ENCODE results near the gene MRPL52. TPM values are rescaled to one million over a fixed set of nuclear protein-coding genes. Genes with fewer than 3 reads are reported as not detected.
"Not testable (repeated sequence)": the region's sequence is repeated elsewhere in the genome, so short reads cannot be mapped to it uniquely, and the experiment has no call there.

Gene MRPL52
- total RNA-seq, 2 donors from 2014 or later: 29.3 to 45.1 TPM

DNA sequence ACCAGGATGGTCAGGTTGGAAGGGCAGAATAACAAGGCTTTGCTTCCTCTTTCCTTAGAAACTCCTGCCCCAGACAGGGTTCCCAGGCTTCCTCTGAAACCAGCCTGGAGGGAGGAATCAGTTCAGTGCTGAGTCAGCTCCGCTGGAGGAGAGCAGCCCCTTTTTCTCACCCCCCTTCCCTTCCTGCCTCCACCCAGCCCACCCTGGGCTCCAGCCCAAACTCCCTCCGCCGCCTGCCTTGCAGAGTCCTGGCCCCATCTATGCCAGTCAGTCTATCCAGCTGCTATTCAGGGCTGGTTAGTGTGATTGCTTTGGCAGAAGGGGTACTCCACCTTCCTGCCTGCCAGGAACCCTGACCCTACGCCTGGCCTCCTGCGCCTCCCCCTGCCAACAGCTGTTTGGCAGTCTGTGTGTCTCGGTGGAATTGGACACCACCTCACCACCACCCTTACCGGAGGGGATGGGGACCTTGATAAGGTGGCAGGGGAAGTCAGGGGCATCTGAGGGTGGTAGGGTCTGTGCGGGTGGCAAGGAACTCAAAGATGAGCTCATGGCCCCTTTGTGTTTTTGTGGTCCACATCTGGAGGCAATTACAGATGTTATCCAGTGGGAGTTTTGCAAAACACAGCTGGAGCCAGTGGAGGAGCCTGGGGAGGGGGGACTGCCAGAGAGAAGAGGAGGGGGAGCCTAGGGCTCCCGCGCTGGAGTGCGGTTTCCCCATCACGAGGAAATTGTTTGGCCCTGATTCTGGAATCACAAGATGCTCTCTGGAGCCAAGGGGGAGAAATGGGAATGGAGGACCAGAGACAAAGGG is 18.9 kb downstream of the MRPL52 start:
- H3K27me3 ChIP-seq: no peaks in the 10 kb centered on the region
- peaks cover 28% of the 10 kb centered on the region for H3K4me1 ChIP-seq
- H3K27ac ChIP-seq: peak overlapping the region in 2 of 4 donors; percentile 46 to 65
- DNase-seq (peak in 3 of 4 donors; percentile 27 to 40 (median 35)), ATAC-seq (no peak)
- H3K9me3 ChIP-seq: no peaks in the 10 kb centered on the region
- no peak for TF ChIP-seq POLR2A (IDR thresholded peaks at IDR 0.05)
- TF ChIP-seq, protein P1, sequence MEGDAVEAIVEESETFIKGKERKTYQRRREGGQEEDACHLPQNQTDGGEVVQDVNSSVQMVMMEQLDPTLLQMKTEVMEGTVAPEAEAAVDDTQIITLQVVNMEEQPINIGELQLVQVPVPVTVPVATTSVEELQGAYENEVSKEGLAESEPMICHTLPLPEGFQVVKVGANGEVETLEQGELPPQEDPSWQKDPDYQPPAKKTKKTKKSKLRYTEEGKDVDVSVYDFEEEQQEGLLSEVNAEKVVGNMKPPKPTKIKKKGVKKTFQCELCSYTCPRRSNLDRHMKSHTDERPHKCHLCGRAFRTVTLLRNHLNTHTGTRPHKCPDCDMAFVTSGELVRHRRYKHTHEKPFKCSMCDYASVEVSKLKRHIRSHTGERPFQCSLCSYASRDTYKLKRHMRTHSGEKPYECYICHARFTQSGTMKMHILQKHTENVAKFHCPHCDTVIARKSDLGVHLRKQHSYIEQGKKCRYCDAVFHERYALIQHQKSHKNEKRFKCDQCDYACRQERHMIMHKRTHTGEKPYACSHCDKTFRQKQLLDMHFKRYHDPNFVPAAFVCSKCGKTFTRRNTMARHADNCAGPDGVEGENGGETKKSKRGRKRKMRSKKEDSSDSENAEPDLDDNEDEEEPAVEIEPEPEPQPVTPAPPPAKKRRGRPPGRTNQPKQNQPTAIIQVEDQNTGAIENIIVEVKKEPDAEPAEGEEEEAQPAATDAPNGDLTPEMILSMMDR (IDR thresholded peaks at IDR 0.05): no peak
- 58 to 65% methylated on average over 12 of the region's 12 CpGs for WGBS, 2 donors
- intact Hi-C loops (cut with DNase I): no loop called here
- H3K36me3 ChIP-seq (replicated peaks in 1 of 2; ENCODE audit: insufficient read depth in 1 of 2, low read depth in 2 of 2): peaks cover 7 to 12% of the 10 kb centered on the region in 2 donors
- H3K4me3 ChIP-seq: no peak overlapping the region

DNA sequence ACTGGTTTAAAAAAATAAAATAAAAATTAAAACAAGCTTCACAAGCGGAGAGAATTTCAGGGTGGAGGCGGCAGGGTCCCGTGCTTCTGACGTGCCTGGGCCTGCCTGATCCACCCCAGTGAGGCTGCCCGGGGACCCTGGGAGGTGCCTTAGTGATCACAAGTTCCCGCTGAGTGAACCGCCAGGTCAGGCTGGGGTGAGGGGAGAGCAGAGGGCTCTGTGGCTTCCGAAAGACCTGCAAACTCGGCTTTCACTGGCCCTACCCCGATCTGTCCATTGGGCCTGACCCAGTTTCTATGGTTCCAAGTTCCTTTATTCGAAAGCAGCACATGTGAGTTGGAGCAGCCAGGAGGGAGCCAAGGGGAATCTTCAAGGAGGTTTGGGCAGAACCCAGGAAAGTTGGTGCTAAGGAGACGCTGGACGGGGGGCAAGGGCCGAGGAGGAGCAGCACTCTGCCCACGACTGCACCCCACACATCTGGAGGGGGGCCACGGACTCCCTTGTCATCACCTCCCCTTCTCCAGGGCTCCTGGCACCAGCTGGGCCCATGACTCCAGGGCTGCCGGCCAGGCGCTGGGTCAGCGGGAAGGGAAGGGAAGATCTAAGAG is 19.6 kb downstream of the MRPL52 start:
- no peak for ATAC-seq
- H3K4me1 ChIP-seq: peaks cover 28% of the 10 kb centered on the region
- peak overlapping the region in 2 of 4 donors; percentile 65 to 79 for H3K27ac ChIP-seq
- intact Hi-C loops (cut with DNase I): no loop called here
- peak in 3 of 4 donors; percentile 23 to 33 (median 25) for DNase-seq
- no peaks in the 10 kb centered on the region for H3K9me3 ChIP-seq
- H3K27me3 ChIP-seq: no peaks in the 10 kb centered on the region
- no peak overlapping the region for H3K4me3 ChIP-seq
- WGBS, 2 donors: 87 to 91% methylated on average over 13 to 19 of the region's 19 CpGs
- no peak for TF ChIP-seq POLR2A (IDR thresholded peaks at IDR 0.05)
- TF ChIP-seq, protein P1 (IDR thresholded peaks at IDR 0.05): no peak
- peaks cover 7 to 12% of the 10 kb centered on the region in 2 donors for H3K36me3 ChIP-seq (replicated peaks in 1 of 2; ENCODE audit: insufficient read depth in 1 of 2, low read depth in 2 of 2)

DNA sequence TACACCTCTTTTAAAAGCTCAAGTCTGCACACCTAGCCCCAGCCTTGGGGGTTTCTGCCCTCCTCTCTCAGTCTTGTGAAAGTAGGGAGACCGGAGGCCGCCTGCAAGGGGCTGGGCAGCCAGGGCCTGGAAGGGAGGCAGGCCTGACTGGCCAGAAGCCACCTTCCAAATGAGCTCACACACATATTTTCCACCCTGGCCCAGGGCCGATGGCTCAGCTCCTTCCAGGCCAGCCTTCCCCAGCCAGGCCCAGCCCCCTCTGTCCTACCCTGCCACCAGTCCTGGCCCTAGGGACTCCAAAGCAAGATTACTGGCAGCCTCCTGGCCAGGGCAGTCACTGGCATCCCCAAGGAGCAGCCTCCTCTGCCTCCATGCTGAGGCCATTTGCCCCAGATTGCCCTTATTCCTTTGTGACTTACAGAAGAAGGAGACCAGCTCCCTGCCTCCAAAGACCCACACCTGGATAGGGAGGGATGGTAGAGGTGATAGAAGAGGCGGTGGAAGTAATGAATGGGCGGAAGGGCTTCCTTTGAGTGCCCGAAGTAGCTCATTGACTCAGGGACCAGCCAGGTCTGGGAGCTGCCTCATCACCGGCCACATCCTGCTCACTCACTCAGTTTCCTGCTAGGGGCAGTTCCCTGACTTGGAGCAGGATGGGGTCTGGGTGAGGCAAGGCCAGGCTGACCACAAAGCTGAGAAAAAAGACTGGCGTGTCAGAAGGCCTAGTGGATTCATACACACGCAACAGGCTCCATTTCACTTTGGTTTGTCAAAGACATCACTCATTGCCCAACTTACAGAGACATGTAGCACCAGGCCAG is 21.5 kb downstream of the MRPL52 start:
- TF ChIP-seq, protein P1 (IDR thresholded peaks at IDR 0.05): no peak
- TF ChIP-seq POLR2A (IDR thresholded peaks at IDR 0.05): peak in 2 of 3 donors; percentile 19 to 25
- intact Hi-C loops (cut with DNase I): loop anchor here (10.0 kb wide), 1 partner anchor 296 kb away; no protein-coding TSS in a partner anchor

DNA sequence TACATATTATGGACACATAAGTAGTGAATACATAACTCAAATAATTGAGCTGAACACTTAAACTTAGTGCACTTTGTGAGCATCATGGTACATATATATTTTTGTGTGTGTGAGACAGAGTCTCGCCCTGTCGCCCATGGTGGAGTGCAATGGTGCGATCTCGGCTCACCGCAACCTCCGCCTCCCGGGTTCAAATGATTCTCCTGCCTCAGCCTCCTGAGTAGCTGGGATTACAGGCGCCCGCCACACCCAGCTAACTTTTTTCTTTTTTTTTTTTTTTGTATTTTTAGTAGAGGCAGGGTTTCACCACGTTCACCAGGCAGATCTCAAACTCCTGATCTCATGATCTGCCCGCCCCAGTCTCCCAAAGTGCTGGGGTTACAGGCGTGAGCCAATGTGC is 22.5 kb downstream of the MRPL52 start:
- 80 to 85% methylated on average over 12 of the region's 12 CpGs for WGBS, 2 donors
- intact Hi-C loops (cut with DNase I): loop anchor here (10.0 kb wide), 1 partner anchor 297 kb away; no protein-coding TSS in a partner anchor
- not testable (repeated sequence) for ATAC-seq; H3K4me3 ChIP-seq; H3K27me3 ChIP-seq; H3K9me3 ChIP-seq; H3K36me3 ChIP-seq (replicated peaks in 1 of 2; ENCODE audit: insufficient read depth in 1 of 2, low read depth in 2 of 2); DNase-seq
- H3K4me1 ChIP-seq: peaks cover 28% of the 10 kb centered on the region
- H3K27ac ChIP-seq: peak overlapping the region; percentile 71 to 82 (median 80)

More for the DNA sequence above, 21.5 kb downstream of the MRPL52 start:
- DNase-seq (peak; percentile 85 to 95 (median 93)), ATAC-seq (peak; percentile 84)
- Histone ChIP-seq H3K36me3 (replicated peaks in 1 of 2; ENCODE audit: insufficient read depth in 1 of 2, low read depth in 2 of 2) (no peaks in the 10 kb centered on the region), H3K27ac (peak overlapping the region; percentile 71 to 82 (median 79)), H3K27me3 (no peaks in the 10 kb centered on the region), H3K4me1 (peaks cover 28% of the 10 kb centered on the region), H3K9me3 (no peaks in the 10 kb centered on the region), H3K4me3 (no peak overlapping the region)
- WGBS, 2 donors: 58 to 68% methylated on average over 6 to 9 of the region's 9 CpGs

Data from body of pancreas (tissue), 4 donors.